ENCODE measurements around the gene YWHAE. TPM values are rescaled to one million over a fixed set of nuclear protein-coding genes. Genes with fewer than 3 reads are reported as not detected.

The YWHAE gene
- total and polyA plus RNA-seq, 2 experiments from 2014 or later, result 339 to 566 TPM

DNA sequence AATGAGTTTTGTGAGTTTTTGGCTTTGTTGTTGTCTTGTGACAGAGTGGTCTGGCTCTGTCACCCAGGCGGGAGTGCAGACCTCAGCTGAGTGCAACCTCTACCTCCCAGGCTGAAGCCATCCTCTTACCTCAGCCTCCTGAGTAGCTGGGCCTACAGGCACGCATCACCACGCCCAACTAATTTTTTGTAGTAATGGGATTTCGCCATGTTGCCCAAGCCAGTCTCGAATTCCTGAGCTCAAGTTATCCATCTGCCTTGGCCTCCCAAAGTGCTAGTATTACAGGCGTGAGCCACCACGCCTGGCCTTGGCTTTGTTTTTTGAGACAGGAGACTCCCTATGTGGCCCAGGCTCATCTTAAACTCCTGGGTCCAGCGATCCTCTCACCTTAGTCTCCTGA, 40.9 kb upstream of the YWHAE start:
- Histone ChIP-seq H3K9me2 (replicated peaks; ENCODE audit: insufficient read depth) (no peaks in the 10 kb centered on the region), H3K4me2 (no peak overlapping the region), H3K36me3 (replicated peaks; ENCODE audit: insufficient read depth, low read depth) (no peaks in the 10 kb centered on the region), H3K4me1 (ENCODE audit: insufficient read depth) (no peaks in the 10 kb centered on the region), H4K20me1 (ENCODE audit: insufficient read depth, poor library complexity, severe bottlenecking) (peaks cover 63% of the 10 kb centered on the region), H2AFZ (no peak overlapping the region), H3K4me3 (no peak overlapping the region), H3K27me3 (no peaks in the 10 kb centered on the region), H3K79me2 (peaks cover 97% of the 10 kb centered on the region), H3K27ac (no peak overlapping the region), H3K9me3 (ENCODE audit: low read depth) (no peaks in the 10 kb centered on the region)
- WGBS (ENCODE audit: low lambda C conversion rate, missing lambda C conversion rate), result 97% methylated on average over 8 of the region's 8 CpGs
- no peak for DNase-seq (ENCODE audit: low spot score)
- no peak for TF ChIP-seq EZH2phosphoT487 (IDR thresholded peaks at IDR 0.05; ENCODE audit: low read depth, severe bottlenecking, unreplicated experiment)
- TF ChIP-seq, protein P1, sequence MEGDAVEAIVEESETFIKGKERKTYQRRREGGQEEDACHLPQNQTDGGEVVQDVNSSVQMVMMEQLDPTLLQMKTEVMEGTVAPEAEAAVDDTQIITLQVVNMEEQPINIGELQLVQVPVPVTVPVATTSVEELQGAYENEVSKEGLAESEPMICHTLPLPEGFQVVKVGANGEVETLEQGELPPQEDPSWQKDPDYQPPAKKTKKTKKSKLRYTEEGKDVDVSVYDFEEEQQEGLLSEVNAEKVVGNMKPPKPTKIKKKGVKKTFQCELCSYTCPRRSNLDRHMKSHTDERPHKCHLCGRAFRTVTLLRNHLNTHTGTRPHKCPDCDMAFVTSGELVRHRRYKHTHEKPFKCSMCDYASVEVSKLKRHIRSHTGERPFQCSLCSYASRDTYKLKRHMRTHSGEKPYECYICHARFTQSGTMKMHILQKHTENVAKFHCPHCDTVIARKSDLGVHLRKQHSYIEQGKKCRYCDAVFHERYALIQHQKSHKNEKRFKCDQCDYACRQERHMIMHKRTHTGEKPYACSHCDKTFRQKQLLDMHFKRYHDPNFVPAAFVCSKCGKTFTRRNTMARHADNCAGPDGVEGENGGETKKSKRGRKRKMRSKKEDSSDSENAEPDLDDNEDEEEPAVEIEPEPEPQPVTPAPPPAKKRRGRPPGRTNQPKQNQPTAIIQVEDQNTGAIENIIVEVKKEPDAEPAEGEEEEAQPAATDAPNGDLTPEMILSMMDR (IDR thresholded peaks at IDR 0.05; ENCODE audit: poor library complexity), result no peak

DNA sequence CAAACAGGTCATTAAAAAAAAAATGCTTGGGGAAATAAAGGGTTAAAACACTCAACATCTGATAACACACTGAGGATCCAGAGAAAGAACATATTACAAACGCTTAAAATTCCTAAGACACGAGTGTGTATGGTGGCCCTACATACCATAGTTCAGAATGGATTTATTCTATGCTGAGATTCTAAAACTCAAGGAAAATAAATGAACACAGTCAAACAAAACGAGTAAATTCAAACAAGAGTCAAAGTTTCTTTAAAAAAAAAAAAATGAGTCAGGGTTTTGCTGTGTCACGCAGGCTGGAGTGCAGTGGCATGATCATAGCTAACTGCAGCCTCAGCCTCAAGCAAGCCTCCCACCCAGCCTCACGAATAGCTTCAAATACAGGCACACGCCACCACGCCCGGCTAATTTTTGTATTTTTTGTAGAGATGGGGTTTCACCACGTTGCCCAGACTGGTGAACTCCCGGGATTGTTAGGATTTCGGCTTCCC, 38.6 kb upstream of the YWHAE start:
- peaks cover 50% of the 10 kb centered on the region for H4K20me1 ChIP-seq (ENCODE audit: insufficient read depth, poor library complexity, severe bottlenecking)
- H3K9me2 ChIP-seq (replicated peaks; ENCODE audit: insufficient read depth), result no peaks in the 10 kb centered on the region
- no peak overlapping the region for H2AFZ ChIP-seq
- TF ChIP-seq, protein P1 (IDR thresholded peaks at IDR 0.05; ENCODE audit: poor library complexity), result no peak
- TF ChIP-seq EZH2phosphoT487 (IDR thresholded peaks at IDR 0.05; ENCODE audit: low read depth, severe bottlenecking, unreplicated experiment) (no peak), EZH2 (IDR thresholded peaks at IDR 0.05; ENCODE audit: borderline replicate concordance) (no peak)
- DNase-seq (ENCODE audit: low spot score), result no peak
- no peaks in the 10 kb centered on the region for H3K9me3 ChIP-seq (ENCODE audit: low read depth)
- peak overlapping the region; percentile 11 for H3K4me2 ChIP-seq
- H3K36me3 ChIP-seq (replicated peaks; ENCODE audit: insufficient read depth, low read depth), result no peaks in the 10 kb centered on the region
- WGBS (ENCODE audit: low lambda C conversion rate, missing lambda C conversion rate), result 62% methylated on average over 11 of the region's 11 CpGs
- no peak overlapping the region for H3K4me3 ChIP-seq
- H3K27me3 ChIP-seq, result no peaks in the 10 kb centered on the region
- no peaks in the 10 kb centered on the region for H3K4me1 ChIP-seq (ENCODE audit: insufficient read depth)
- peaks cover 96% of the 10 kb centered on the region for H3K79me2 ChIP-seq
- H3K27ac ChIP-seq, result peak overlapping the region; percentile 8

DNA sequence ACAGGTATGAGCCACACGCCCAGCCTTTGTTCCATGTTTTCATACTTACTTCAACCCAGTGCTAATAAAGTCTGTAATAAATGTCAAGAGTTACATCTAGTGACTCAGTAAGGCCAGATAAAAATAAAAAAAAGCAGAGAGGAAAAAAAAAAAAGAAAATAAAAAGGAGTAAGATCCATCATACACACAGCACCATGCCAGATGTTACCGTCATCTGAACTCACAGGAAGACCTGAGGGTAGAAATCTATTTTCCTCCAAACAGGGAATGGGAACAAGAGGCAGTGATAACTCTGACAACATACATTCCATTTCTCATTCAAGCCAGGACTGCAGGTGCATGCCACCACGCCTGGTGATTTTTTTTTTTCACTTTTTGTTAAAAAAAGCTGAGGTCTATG, 35.3 kb upstream of the YWHAE start:
- no peaks in the 10 kb centered on the region for H3K4me1 ChIP-seq (ENCODE audit: insufficient read depth)
- H3K27ac ChIP-seq, result no peak overlapping the region
- 88% methylated on average over 3 of the region's 3 CpGs for WGBS (ENCODE audit: low lambda C conversion rate, missing lambda C conversion rate)
- no peaks in the 10 kb centered on the region for H3K9me2 ChIP-seq (replicated peaks; ENCODE audit: insufficient read depth)
- no peaks in the 10 kb centered on the region for H3K27me3 ChIP-seq
- H3K4me3 ChIP-seq, result no peak overlapping the region
- no peak overlapping the region for H3K4me2 ChIP-seq
- no peak for DNase-seq (ENCODE audit: low spot score)
- TF ChIP-seq EZH2phosphoT487 (IDR thresholded peaks at IDR 0.05; ENCODE audit: low read depth, severe bottlenecking, unreplicated experiment), result no peak
- TF ChIP-seq, protein P1 (IDR thresholded peaks at IDR 0.05; ENCODE audit: poor library complexity), result no peak
- H3K36me3 ChIP-seq (replicated peaks; ENCODE audit: insufficient read depth, low read depth), result no peaks in the 10 kb centered on the region
- H3K9me3 ChIP-seq (ENCODE audit: low read depth), result no peaks in the 10 kb centered on the region
- peaks cover 94% of the 10 kb centered on the region for H3K79me2 ChIP-seq
- peaks cover 50% of the 10 kb centered on the region for H4K20me1 ChIP-seq (ENCODE audit: insufficient read depth, poor library complexity, severe bottlenecking)
- no peak overlapping the region for H2AFZ ChIP-seq

DNA sequence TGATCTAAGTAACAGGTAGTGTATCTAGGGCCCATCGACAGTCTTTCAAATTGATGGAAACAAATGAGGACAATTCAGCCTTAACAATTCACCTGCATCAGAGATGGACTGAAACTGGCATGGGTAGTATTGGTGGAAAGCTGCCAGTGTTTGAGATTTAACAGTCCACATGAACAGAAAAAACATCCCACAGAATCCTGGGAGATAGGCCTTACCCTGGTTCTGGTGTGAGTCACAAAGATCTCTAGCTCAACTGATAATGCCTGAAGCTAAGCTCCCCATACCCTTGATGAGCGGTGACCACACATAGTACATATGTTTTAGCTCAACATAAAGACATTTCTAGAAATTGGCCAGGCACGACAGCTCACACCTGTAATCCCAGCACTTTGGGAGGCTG, 34.1 kb upstream of the YWHAE start:
- DNase-seq (ENCODE audit: low spot score), result peak; percentile 51
- WGBS (ENCODE audit: low lambda C conversion rate, missing lambda C conversion rate), result 79% methylated on average over 3 of the region's 3 CpGs
- H3K9me2 ChIP-seq (replicated peaks; ENCODE audit: insufficient read depth), result no peaks in the 10 kb centered on the region
- H3K27me3 ChIP-seq, result no peaks in the 10 kb centered on the region
- TF ChIP-seq EZH2 (IDR thresholded peaks at IDR 0.05; ENCODE audit: borderline replicate concordance), result no peak
- TF ChIP-seq EZH2phosphoT487 (IDR thresholded peaks at IDR 0.05; ENCODE audit: low read depth, severe bottlenecking, unreplicated experiment), result no peak
- TF ChIP-seq, protein P1 (IDR thresholded peaks at IDR 0.05; ENCODE audit: poor library complexity), result no peak
- no peaks in the 10 kb centered on the region for H3K4me1 ChIP-seq (ENCODE audit: insufficient read depth)
- no peak overlapping the region for H3K27ac ChIP-seq
- H2AFZ ChIP-seq, result no peak overlapping the region
- no peak overlapping the region for H3K4me3 ChIP-seq
- H3K4me2 ChIP-seq, result no peak overlapping the region
- H3K36me3 ChIP-seq (replicated peaks; ENCODE audit: insufficient read depth, low read depth), result no peaks in the 10 kb centered on the region
- peaks cover 43% of the 10 kb centered on the region for H4K20me1 ChIP-seq (ENCODE audit: insufficient read depth, poor library complexity, severe bottlenecking)
- H3K79me2 ChIP-seq, result peaks cover 93% of the 10 kb centered on the region
- no peaks in the 10 kb centered on the region for H3K9me3 ChIP-seq (ENCODE audit: low read depth)
